Measurements from ENCODE around the gene TAS1R3. TPM values are rescaled to one million over a fixed set of nuclear protein-coding genes. Genes with fewer than 3 reads are reported as not detected.

TAS1R3 gene
- total RNA-seq, 8 experiments from 2014 or later: 0.65 to 2.3 (median 1.2) TPM

GRCh38 chr1:1345384-1345783, 14.3 kb downstream of the TAS1R3 start:
- H3K27ac ChIP-seq: no peak overlapping the region
- in situ Hi-C loops (cut with MboI; ENCODE audit: low pct_unique_long_range_greater_than_20kb in 2 of 9, low sequenced_read_pairs in 9 of 9, unreplicated experiment in 9 of 9): no loop called here

DNA sequence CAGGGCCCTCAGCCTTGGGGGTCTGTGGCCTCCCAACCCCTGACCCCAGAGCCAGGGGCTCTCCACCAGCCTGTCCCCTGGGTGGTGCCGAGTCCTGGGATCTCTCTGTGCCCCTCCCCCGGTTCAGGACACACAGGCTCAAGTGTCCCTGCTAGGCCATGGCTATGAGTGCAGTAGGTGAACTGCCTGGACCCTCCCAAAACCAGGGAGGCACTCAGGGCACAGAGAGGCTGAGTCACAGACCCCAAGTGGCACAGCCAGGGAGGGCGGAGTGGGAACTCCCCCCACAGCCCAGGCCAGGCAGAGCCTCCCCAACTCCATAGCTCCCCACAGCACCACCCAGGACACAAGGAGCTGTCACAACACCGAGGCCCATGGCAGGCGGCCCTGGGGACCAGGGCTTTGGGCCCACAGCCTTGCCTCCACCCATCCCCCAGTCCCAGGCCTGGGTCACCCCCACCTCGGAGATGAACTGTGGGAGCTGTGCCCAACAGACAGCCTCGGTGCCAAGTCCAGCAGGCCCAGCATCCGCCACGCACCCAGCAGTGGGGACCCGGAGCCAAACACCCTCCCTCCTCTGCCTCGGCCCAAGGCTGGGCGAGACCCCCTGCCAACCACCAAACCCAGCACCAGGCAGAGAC, 14.9 kb downstream of the TAS1R3 start:
- Histone ChIP-seq H3K27ac (no peak overlapping the region), H3K4me3 (no peak overlapping the region), H3K4me1 (replicated peaks in 1 of 2) (peaks cover 11 to 16% of the 10 kb centered on the region in 2 donors)
- no peak for ATAC-seq (replicated peaks in 6 of 8)
- in situ Hi-C loops (cut with MboI; ENCODE audit: low pct_unique_long_range_greater_than_20kb in 2 of 9, low sequenced_read_pairs in 9 of 9, unreplicated experiment in 9 of 9): no loop called here
- WGBS, 10 experiments: 60 to 89% (median 82%) methylated on average over 1 to 6 of the region's 12 CpGs; no CpG with 5 or more reads in 6 of the 10 experiments

More at GRCh38 chr1:1345384-1345783, 14.3 kb downstream of the TAS1R3 start:
- H3K4me3 ChIP-seq: no peak overlapping the region
- WGBS, 10 experiments: 60 to 100% (median 92%) methylated on average over 1 to 8 of the region's 16 CpGs; no CpG with 5 or more reads in 6 of the 10 experiments
- ATAC-seq (replicated peaks in 6 of 8): peak in 1 of 8 experiments; percentile 0
- peaks cover 11 to 16% of the 10 kb centered on the region in 2 donors for H3K4me1 ChIP-seq (replicated peaks in 1 of 2)

DNA sequence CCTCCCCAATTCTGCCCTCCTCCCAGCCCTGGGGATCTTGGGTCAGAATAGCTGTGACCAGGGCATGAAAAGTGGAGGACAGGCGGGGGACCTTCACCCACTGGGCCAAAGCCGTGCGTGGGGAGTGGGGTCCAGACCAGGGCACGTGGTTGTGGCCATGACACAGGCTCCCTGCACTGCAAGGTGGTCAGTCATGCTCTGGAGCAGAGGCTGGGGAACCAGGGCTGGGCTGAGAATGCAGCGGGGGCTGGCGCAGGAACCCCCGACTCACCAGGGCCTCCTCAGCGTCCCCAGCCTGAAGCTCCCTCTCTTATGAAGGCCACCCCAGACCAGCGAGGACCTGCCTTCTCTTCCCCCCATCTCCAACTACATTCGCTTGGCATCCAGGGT, 15.4 kb downstream of the TAS1R3 start:
- 89 to 100% (median 96%) methylated on average over 2 to 6 of the region's 10 CpGs; no CpG with 5 or more reads in 4 of the 10 experiments for WGBS, 10 experiments
- Histone ChIP-seq H3K27ac (no peak overlapping the region), H3K4me3 (no peak overlapping the region), H3K4me1 (replicated peaks in 1 of 2) (peaks cover 12 to 18% of the 10 kb centered on the region in 2 donors)
- ATAC-seq (replicated peaks in 6 of 8): no peak
- in situ Hi-C loops (cut with MboI; ENCODE audit: low pct_unique_long_range_greater_than_20kb in 2 of 9, low sequenced_read_pairs in 9 of 9, unreplicated experiment in 9 of 9): no loop called here

- H3K4me3 ChIP-seq: peak overlapping the region in 4 of 5 donors; percentile 56 to 85 (median 68)
- ATAC-seq (replicated peaks in 6 of 8): no peak
- in situ Hi-C loops (cut with MboI; ENCODE audit: low pct_unique_long_range_greater_than_20kb in 2 of 9, low sequenced_read_pairs in 9 of 9, unreplicated experiment in 9 of 9): no loop called here
- no peak overlapping the region for H3K27ac ChIP-seq
- peaks cover 18 to 24% of the 10 kb centered on the region in 2 donors for H3K4me1 ChIP-seq (replicated peaks in 1 of 2)
- 0 to 100% (median 74%) methylated on average over 1 to 4 of the region's 10 CpGs; no CpG with 5 or more reads in 5 of the 10 experiments for WGBS, 10 experiments
Observed at GRCh38 chr1:1347026-1347595, 16.0 kb downstream of the TAS1R3 start.

DNA sequence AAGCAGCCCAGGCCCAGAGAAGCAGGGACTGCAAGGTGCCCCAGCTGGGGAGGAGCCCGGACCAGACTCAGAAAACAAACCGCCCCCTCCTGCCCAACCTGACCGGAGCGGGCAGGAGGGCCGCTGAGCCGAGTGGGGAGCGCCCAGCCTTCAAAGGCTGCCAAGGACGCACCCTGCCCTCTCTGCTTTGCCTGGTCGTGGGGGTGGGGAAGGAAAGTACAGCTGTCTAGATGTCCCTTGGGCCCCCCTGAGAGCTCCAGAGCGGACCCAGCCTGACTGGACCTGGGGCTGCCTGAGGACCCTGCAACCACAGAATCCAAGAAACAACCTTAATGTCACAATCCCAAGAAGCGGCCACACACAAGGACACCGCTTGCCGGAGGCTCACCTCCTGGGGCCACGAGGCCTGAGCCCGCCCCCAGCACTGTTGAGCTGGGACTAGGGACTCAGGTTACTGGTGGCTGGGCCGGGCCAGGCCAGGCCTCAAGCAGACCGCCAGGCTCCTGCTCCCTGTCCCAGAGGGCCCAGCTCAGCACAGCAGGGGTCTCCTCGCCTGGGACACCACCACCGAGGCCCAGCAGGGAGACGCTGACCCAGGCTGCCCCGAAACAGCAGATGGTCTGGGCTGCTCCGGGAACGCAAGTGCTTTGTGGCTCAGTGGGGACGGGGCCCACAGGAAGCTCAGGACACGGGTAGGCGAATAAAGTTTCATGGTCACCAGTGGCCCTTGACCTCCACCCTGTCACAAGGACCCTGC, 16.8 kb downstream of the TAS1R3 start:
- Histone ChIP-seq H3K27ac (no peak overlapping the region), H3K4me3 (peak overlapping the region; percentile 56 to 85 (median 69)), H3K4me1 (replicated peaks in 1 of 2) (peaks cover 24 to 28% of the 10 kb centered on the region in 2 donors)
- in situ Hi-C loops (cut with MboI; ENCODE audit: low pct_unique_long_range_greater_than_20kb in 2 of 9, low sequenced_read_pairs in 9 of 9, unreplicated experiment in 9 of 9): no loop called here
- peak in 3 of 8 experiments; percentile 1 to 14 (median 7) for ATAC-seq (replicated peaks in 6 of 8)
- 0 to 30% (median 11%) methylated on average over 3 to 15 of the region's 26 CpGs; no CpG with 5 or more reads in 4 of the 10 experiments for WGBS, 10 experiments

DNA sequence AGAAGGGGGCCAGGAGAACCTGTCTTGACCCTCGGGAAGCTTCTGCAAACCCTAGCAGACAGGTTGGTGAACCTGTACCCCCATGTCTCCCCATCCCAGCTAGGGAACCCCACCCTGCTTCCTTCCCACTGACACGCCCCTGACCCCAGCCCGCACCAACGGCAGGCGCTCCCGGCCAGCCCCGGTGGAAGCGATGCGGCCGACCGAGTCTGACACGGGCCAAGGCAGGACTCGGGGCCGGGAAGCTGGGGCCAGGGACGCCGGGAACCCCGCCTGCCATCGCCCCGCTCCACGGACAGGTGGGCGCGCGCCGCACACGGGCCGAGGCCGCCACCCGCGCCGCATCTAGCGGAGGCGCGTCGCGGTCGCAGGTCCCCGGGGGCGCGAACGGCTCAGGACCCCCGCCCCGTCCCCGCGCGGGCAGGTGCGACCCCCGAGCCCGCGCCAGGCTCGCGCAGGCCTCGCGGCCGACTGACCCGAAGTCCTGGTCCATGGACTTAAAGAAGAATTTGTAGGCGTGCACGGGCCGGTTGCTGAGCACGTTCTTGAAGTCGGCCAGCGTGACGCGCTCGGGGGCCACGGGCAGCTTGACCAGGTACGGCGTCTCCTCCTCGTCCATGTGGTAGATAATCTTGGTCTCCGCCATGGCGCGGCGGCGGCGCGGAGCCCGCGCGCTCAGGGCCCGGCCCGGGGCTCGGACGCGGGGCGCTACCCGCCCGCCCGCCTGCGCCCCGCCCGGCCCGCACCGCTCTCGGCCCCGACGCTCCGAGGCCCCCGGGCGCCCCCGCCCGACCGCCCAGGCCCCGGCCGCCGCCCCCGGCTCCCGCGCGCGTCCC, 17.6 kb downstream of the TAS1R3 start:
- 0 to 2% (median 0%) methylated on average over 1 to 19 of the region's 109 CpGs; no CpG with 5 or more reads in 4 of the 10 experiments for WGBS, 10 experiments
- peak overlapping the region; percentile 93 to 97 for H3K27ac ChIP-seq
- H3K4me3 ChIP-seq: peak overlapping the region; percentile 56 to 85 (median 69)
- ATAC-seq (replicated peaks in 6 of 8): peak; percentile 5 to 38 (median 32)
- peaks cover 28 to 30% of the 10 kb centered on the region in 2 donors for H3K4me1 ChIP-seq (replicated peaks in 1 of 2)
- in situ Hi-C loops (cut with MboI; ENCODE audit: low pct_unique_long_range_greater_than_20kb in 2 of 9, low sequenced_read_pairs in 9 of 9, unreplicated experiment in 9 of 9): no loop called here

- ATAC-seq (replicated peaks in 6 of 8): peak; percentile 31 to 87 (median 82)
- WGBS, 10 experiments: no CpG with 5 or more reads among the region's 122 CpGs
- Histone ChIP-seq H3K4me1 (replicated peaks in 1 of 2) (peaks cover 28 to 37% of the 10 kb centered on the region in 2 donors), H3K27ac (peak within 1 kb of the TSS; percentile 93 to 97), H3K4me3 (peak within 1 kb of the TSS; percentile 56 to 85 (median 69))
- in situ Hi-C loops (cut with MboI; ENCODE audit: low pct_unique_long_range_greater_than_20kb in 2 of 9, low sequenced_read_pairs in 9 of 9, unreplicated experiment in 9 of 9): no loop called here
Observed at GRCh38 chr1:1349256-1350012, 18.4 kb downstream of the TAS1R3 start, which contains the start of gene DVL1. DVL1 (minus strand) TSS chr1:1349418; CDS start chr1:1349065, 353 bp downstream.

GRCh38 chr1:1351511-1352427, 20.7 kb downstream of the TAS1R3 start:
- WGBS, 10 experiments: 20 to 80% (median 64%) methylated on average over 1 to 13 of the region's 29 CpGs; no CpG with 5 or more reads in 6 of the 10 experiments

DNA sequence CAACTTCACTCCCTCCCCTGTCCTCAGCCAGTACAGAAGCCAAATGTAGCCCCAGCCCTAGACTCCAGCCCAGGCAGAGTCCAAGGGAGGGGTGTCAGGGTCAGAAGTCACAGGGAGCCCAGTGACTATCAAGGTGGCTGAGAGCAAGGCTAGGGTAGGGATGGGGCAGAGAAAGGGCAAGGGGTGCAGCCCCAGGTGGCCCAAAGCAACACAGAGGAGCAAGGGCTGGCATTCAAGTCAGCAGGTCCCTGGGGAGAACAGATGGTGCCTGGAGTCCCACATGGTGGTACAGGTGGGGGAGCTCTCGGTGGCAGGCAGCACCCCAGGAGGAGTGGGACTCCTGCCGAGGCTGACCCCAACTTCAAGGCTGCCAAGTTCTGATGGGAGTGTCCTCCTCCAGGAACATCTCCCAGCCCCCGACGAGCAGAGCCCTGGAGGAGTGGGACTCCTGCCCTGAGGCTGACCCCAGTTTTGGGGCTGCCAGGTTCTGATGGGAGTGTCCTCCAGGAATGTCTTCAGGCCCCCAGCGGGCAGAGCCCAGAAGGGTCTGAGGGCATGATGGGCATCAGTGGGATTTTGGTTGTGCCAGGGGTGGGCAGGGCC, 21.8 kb downstream of the TAS1R3 start:
- peaks cover 27 to 46% of the 10 kb centered on the region in 2 donors for H3K4me1 ChIP-seq (replicated peaks in 1 of 2)
- no peak overlapping the region for H3K4me3 ChIP-seq
- ATAC-seq (replicated peaks in 6 of 8): no peak
- in situ Hi-C loops (cut with MboI; ENCODE audit: low pct_unique_long_range_greater_than_20kb in 2 of 9, low sequenced_read_pairs in 9 of 9, unreplicated experiment in 9 of 9): no loop called here
- WGBS, 10 experiments: 44 to 60% methylated on average over 1 to 3 of the region's 5 CpGs; no CpG with 5 or more reads in 8 of the 10 experiments
- H3K27ac ChIP-seq: no peak overlapping the region

More at GRCh38 chr1:1351511-1352427, 20.7 kb downstream of the TAS1R3 start:
- Histone ChIP-seq H3K4me3 (peak overlapping the region; percentile 21 to 37 (median 24)), H3K27ac (peak overlapping the region; percentile 36 to 70), H3K4me1 (replicated peaks in 1 of 2) (peaks cover 29 to 45% of the 10 kb centered on the region in 2 donors)
- in situ Hi-C loops (cut with MboI; ENCODE audit: low pct_unique_long_range_greater_than_20kb in 2 of 9, low sequenced_read_pairs in 9 of 9, unreplicated experiment in 9 of 9): no loop called here
- ATAC-seq (replicated peaks in 6 of 8): peak in 2 of 8 experiments; percentile 6 to 8

DNA sequence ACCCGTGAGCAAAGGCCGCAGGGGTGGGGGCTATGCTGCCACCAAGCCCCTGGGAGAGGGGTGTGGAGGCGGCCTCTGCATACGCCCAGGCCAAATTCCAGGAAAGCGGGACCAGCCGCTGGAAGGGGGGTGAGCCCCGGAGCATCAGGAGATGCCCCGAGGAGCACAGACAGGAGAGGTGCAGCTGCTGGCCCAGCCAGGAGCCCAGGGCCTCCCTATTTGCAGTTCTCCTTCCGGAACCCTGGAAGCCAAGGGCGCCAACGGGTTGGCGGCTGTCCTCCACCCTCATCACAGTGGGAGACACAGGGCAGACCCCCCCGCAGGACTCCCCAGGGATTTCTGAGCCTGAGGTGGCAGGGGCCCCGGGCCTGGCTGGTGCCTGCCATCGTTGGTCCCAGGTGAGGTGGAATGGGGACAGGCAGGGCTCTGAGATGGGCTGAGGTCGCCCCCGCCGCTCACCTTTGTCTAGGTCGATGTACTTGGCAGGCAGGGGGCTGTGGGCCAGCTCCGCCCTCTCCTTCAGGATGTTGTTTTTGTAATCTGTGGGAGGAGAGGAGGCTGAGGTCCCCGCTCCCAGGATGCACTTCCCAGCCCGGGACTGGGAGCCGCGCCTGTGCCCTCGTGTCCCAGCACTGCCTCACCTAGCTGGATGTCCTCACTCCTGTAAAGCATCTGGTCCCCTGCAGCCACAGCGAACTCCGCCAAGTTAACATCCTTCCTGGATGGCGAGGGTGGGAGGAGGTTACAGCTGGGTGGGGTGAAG, 22.5 kb downstream of the TAS1R3 start:
- peaks cover 31 to 52% of the 10 kb centered on the region in 2 donors for H3K4me1 ChIP-seq (replicated peaks in 1 of 2)
- 47 to 100% (median 64%) methylated on average over 3 to 17 of the region's 28 CpGs; no CpG with 5 or more reads in 6 of the 10 experiments for WGBS, 10 experiments
- peak overlapping the region in 1 of 5 donors; percentile 17 for H3K4me3 ChIP-seq
- in situ Hi-C loops (cut with MboI; ENCODE audit: low pct_unique_long_range_greater_than_20kb in 2 of 9, low sequenced_read_pairs in 9 of 9, unreplicated experiment in 9 of 9): no loop called here
- no peak overlapping the region for H3K27ac ChIP-seq
- ATAC-seq (replicated peaks in 6 of 8): no peak

Data from motor neuron (in vitro differentiated cells).